GM23248 (cell line): ENCODE results near the gene CES4A.
"Not testable (repeated sequence)": the region's sequence is repeated elsewhere in the genome, so short reads cannot be mapped to it uniquely, and the experiment has no call there.

Experiments
- EZH2 ChIP-seq: fragments of 200-600 bp; sonication (generic); IDR thresholded peaks from 2 replicates; pipeline ENCODE4 v1.6.1; 2018; ENCODE audit warnings: antibody characterized with exemption, mild to moderate bottlenecking; ENCODE audit not compliant: insufficient read depth, poor library complexity, severe bottlenecking
- EZH2phosphoT487 ChIP-seq: fragments of 200-600 bp; sonication (generic); IDR thresholded peaks from 2 replicates; pipeline ENCODE4 v1.6.1; 2018; ENCODE audit warnings: antibody characterized with exemption, moderate library complexity, mild to moderate bottlenecking, low read depth; ENCODE audit not compliant: insufficient read depth

- not testable (repeated sequence) for TF ChIP-seq EZH2, EZH2phosphoT487
Observed at GRCh38 chr16:66944971-66945370, 43.4 kb upstream of the CES4A start.
